ENCODE measurements around the gene DUS1L.

Gene DUS1L

GRCh38 chr17:82055023-82055964, 10.3 kb downstream of the DUS1L start:
- DNase-seq: peak; percentile 56

- peak; percentile 57 for DNase-seq
Observed at GRCh38 chr17:82054351-82055022, 11.1 kb downstream of the DUS1L start.

GRCh38 chr17:82053556-82054263, 11.9 kb downstream of the DUS1L start:
- DNase-seq: peak; percentile 56

- DNase-seq: peak; percentile 52
Observed at GRCh38 chr17:82053130-82053529, 12.5 kb downstream of the DUS1L start.

GRCh38 chr17:82052638-82053059, 13.0 kb downstream of the DUS1L start:
- peak; percentile 56 for DNase-seq

GRCh38 chr17:82051776-82052637, 13.6 kb downstream of the DUS1L start, which contains the start of the genes GPS1 and RFNG:
GPS1 (plus strand) TSS chr17:82051898; CDS start chr17:82051932, 34 bp downstream.
RFNG (minus strand) TSS chr17:82051811; CDS start chr17:82051766, 45 bp downstream.
- peak; percentile 94 for DNase-seq

GRCh38 chr17:82050761-82051641, 14.6 kb downstream of the DUS1L start:
- DNase-seq: no peak

GRCh38 chr17:82050152-82050760, 15.3 kb downstream of the DUS1L start:
- DNase-seq: no peak

GRCh38 chr17:82049521-82049971, 16.1 kb downstream of the DUS1L start:
- no peak for DNase-seq

- DNase-seq: no peak
Observed at GRCh38 chr17:82049106-82049505, 16.5 kb downstream of the DUS1L start.

- DNase-seq: no peak
Observed at GRCh38 chr17:82048571-82048971, 17.0 kb downstream of the DUS1L start.

- no peak for DNase-seq
Observed at GRCh38 chr17:82047914-82048570, 17.6 kb downstream of the DUS1L start.

GRCh38 chr17:82047379-82047778, 18.2 kb downstream of the DUS1L start:
- DNase-seq: no peak

GRCh38 chr17:82046903-82047302, 18.7 kb downstream of the DUS1L start:
- DNase-seq: no peak

GRCh38 chr17:82045936-82046484, 19.6 kb downstream of the DUS1L start:
- DNase-seq: no peak

- no peak for DNase-seq
Observed at GRCh38 chr17:82043507-82043906, 22.1 kb downstream of the DUS1L start.

GRCh38 chr17:82042649-82043048, 23.0 kb downstream of the DUS1L start:
- no peak for DNase-seq

GRCh38 chr17:82041144-82041814, 24.3 kb downstream of the DUS1L start:
- no peak for DNase-seq

- DNase-seq: no peak
Observed at GRCh38 chr17:82039695-82040299, 25.8 kb downstream of the DUS1L start.
